Naive thymus-derived CD4-positive, alpha-beta T cell (primary cell): ENCODE data around the gene IFI6. TPM values are rescaled to one million over a fixed set of nuclear protein-coding genes. Genes with fewer than 3 reads are reported as not detected.

Experiments
- ATAC-seq: fragments of 150-1000 bp; cut with Tn5 transposase; 2 replicates; pipeline ENCODE4 v1.10.0; 2021; ENCODE audit warnings: mild to moderate bottlenecking, moderate library complexity
- CTCF ChIA-PET: fragments of 350-600 bp; sonication (Branson Sonifier 250); formaldehyde crosslinking; loops from one replicate; lab custom pipeline; 2021; ENCODE audit warnings: antibody characterized with exemption; lab: Charles Lee
- POLR2A ChIA-PET: fragments of 350-600 bp; sonication (Branson Sonifier 250); formaldehyde crosslinking; loops from one replicate; lab custom pipeline; 2021; ENCODE audit warnings: antibody characterized with exemption, inconsistent platforms; lab: Charles Lee
- DNase-seq, 9 donors: peaks; one replicate each; pipeline versions ENCODE4 v3.0.0 to v3.0.0-alpha.2; 2020 to 2022; ENCODE audit warnings: mixed read lengths in 1 of 9
- H3K27ac ChIP-seq: one replicate; pipeline ENCODE4 v1.7.0; 2013; ENCODE audit warnings: mild to moderate bottlenecking, low read depth, low read length, moderate library complexity
- H3K27me3 ChIP-seq, 2 donors: one replicate each; pipeline ENCODE4 v1.7.0; 2013; ENCODE audit warnings: low read length in 2 of 2, mild to moderate bottlenecking in 2 of 2, moderate library complexity in 2 of 2; ENCODE audit not compliant: control insufficient read depth in 2 of 2, insufficient read depth in 2 of 2
- H3K36me3 ChIP-seq, 3 experiments: 1 replicate in 2 of 3; 2 replicates in 1 of 3; pipeline ENCODE4 v1.7.0; 2013; ENCODE audit warnings: low read length in 3 of 3, mild to moderate bottlenecking in 3 of 3, moderate library complexity in 1 of 3; ENCODE audit not compliant: insufficient read depth in 3 of 3, control insufficient read depth in 2 of 3
- H3K4me1 ChIP-seq, 2 donors: one replicate each; pipeline ENCODE4 v1.7.0; 2013; ENCODE audit warnings: low read length in 2 of 2, mild to moderate bottlenecking in 2 of 2, moderate library complexity in 1 of 2; ENCODE audit not compliant: control insufficient read depth in 2 of 2, insufficient read depth in 2 of 2
- H3K4me3 ChIP-seq: 2 replicates; pipeline ENCODE4 v1.7.0; 2013; ENCODE audit warnings: mild to moderate bottlenecking, low read length
- H3K9me3 ChIP-seq, 3 experiments: 1 replicate in 2 of 3; 2 replicates in 1 of 3; pipeline ENCODE4 v1.7.0; 2013; ENCODE audit warnings: low read length in 3 of 3; ENCODE audit not compliant: control insufficient read depth in 2 of 3
- H3K27ac Mint-ChIP-seq, 9 donors: one replicate each; pipeline ENCODE4 v1.8.0; 2020 to 2022; ENCODE audit warnings: mixed read lengths in 9 of 9, mild to moderate bottlenecking in 8 of 9, moderate library complexity in 5 of 9, inconsistent platforms in 2 of 9
- H3K27me3 Mint-ChIP-seq, 5 donors: one replicate each; pipeline ENCODE4 v1.8.0; 2021 to 2022; ENCODE audit warnings: mixed read lengths in 5 of 5, mild to moderate bottlenecking in 1 of 5
- H3K36me3 Mint-ChIP-seq, 5 donors: one replicate each; pipeline ENCODE4 v1.8.0; 2020 to 2022; ENCODE audit warnings: mixed read lengths in 5 of 5, mild to moderate bottlenecking in 3 of 5, inconsistent platforms in 1 of 5
- H3K4me1 Mint-ChIP-seq, 7 donors: one replicate each; pipeline ENCODE4 v1.8.0; 2020 to 2022; ENCODE audit warnings: mixed read lengths in 7 of 7, mild to moderate bottlenecking in 3 of 7, inconsistent platforms in 1 of 7
- H3K4me3 Mint-ChIP-seq, 10 donors: one replicate each; pipeline ENCODE4 v1.8.0; 2020 to 2022; ENCODE audit warnings: mild to moderate bottlenecking in 10 of 10, mixed read lengths in 10 of 10, moderate library complexity in 6 of 10, inconsistent platforms in 2 of 10
- H3K9me3 Mint-ChIP-seq, 11 donors: one replicate each; pipeline ENCODE4 v1.8.0; 2020 to 2022; ENCODE audit warnings: mixed read lengths in 11 of 11, mild to moderate bottlenecking in 4 of 11, inconsistent platforms in 1 of 11, moderate library complexity in 1 of 11
- intact Hi-C, 2 donors: fragments of 100-400 bp; cut with micrococcal nuclease; formaldehyde crosslinking; loops; one replicate each; pipeline ENCODE4 v1.15.1; 2023
- polyA plus RNA-seq, 2 donors: library from polyadenylated mRNA; unstranded; fragments of 300-500 nt; fragmentation: Illumina TruSeq; gene quantifications; one replicate each; pipeline ENCODE4 v1.2.3, GENCODE V29; 2021
- total RNA-seq, 6 experiments: library from RNA in 5 of 6; stranded (reverse) in 5 of 6; gene quantifications; 1 replicate in 5 of 6; 2 replicates in 1 of 6; pipeline ENCODE4 v1.2.3 and lab custom pipeline; 2021 to 2026

The IFI6 gene
- total and polyA plus RNA-seq, 7 experiments from 2014 or later: 24.7 to 266 (median 35.9) TPM

DNA sequence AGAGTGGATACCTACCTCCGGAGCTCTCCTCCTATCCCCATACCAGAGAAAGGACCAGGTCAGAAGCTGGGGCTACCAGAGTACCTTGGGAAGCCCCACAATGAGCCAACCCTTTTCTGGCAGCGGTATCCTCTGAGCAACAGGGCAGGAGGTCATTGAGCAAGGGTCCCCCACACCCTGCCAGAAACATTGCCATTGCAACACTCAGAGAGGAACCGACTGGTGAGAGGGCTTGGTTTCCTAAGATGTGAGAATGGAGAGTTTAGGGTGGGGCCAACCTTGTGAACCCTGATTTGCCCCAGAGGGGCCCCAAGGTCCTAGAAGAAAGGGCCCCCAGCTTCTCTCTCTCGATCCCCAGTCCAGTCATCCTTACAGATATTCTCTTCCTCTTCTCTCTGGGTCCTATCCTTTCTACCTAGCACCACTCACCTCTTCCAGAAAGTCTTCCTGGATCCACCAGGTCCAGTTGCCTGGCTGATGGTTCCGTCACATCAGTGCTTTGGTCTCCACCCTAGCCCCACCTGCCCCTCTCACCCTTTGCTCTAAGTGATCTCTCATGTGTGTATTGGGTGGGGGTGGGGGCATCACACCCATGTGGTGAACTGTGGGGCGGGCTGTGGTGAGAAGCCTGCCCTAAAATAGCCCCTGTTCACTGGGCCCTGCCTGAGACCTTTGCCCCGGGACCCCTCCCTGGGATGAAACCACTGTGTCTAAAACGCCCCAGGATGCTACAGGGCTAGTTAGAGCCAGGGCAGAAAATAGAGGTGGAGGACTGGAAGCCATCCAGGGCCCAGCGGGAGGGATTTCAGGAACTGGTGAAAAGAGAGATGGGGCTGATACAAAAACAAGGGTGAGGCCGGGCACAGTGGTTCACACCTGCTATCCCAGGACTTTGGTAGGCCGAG lies 45.7 kb downstream of the IFI6 start:
- no peak overlapping the region for H3K4me3 Mint-ChIP-seq
- H3K36me3 ChIP-seq: no peaks in the 10 kb centered on the region
- no peaks in the 10 kb centered on the region for H3K27me3 ChIP-seq
- no peaks in the 10 kb centered on the region for H3K36me3 Mint-ChIP-seq
- peaks cover 43 to 55% of the 10 kb centered on the region in 2 donors for H3K4me1 ChIP-seq
- peak overlapping the region; percentile 11 for H3K4me3 ChIP-seq
- POLR2A ChIA-PET: no interaction called here
- intact Hi-C loops: no loop called here
- no peak overlapping the region for H3K27ac ChIP-seq
- no peak overlapping the region for H3K27ac Mint-ChIP-seq
- DNase-seq: no peak
- peak; percentile 65 for ATAC-seq
- CTCF ChIA-PET: interaction anchor here (1.4 kb wide), 1 partner anchor 36 kb away, joined by 7 read pairs; no protein-coding TSS in a partner anchor
- no peaks in the 10 kb centered on the region for H3K27me3 Mint-ChIP-seq
- no peaks in the 10 kb centered on the region for H3K9me3 Mint-ChIP-seq
- H3K9me3 ChIP-seq: no peaks in the 10 kb centered on the region
- H3K4me1 Mint-ChIP-seq: peaks cover 32 to 46% (median 39%) of the 10 kb centered on the region in 7 donors

DNA sequence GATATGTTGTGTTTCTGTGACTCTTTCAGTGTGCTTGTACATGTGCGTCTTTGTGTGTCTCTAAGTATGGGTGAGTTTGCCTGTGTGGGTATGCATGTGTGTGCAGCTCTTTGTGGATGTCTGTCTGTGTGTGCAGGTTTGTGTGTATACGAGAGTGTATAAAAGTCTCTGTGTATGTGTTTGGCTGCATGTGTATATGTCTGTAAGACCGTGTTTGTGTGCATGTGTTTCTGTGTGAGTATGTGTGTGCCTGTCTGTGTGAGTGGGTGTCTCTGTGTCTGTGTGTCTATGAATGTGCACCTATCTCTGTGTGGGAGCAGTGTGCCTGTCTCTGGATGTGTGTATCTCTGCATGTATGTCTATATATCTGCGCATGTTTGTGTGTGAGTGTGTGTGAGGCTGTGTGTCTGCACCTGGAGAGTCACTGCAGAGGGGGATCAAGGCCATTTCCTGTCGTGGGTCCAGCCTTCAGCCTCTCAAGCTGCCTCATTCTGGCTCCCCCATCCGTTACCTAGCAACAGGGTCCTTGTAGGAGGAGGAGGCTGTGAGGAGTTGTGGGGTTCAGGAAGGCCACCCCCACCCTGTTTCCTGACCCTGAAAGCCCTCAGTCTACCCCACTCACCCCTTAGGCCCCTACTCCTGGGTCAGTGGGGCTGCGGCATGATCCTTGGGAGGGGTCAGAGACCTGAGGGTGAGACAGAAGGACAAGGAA lies 47.4 kb downstream of the IFI6 start:
- intact Hi-C loops: no loop called here
- POLR2A ChIA-PET: interaction anchor here (1.2 to 1.5 kb wide), 2 partner anchors 8 to 16 kb away, joined by 4 read pairs; no protein-coding TSS in a partner anchor
- Histone ChIP-seq H3K27me3 (no peaks in the 10 kb centered on the region), H3K36me3 (no peaks in the 10 kb centered on the region), H3K27ac (no peak overlapping the region), H3K9me3 (no peaks in the 10 kb centered on the region), H3K4me1 (peaks cover 35 to 52% of the 10 kb centered on the region in 2 donors), H3K4me3 (peak overlapping the region; percentile 15)
- Mint-ChIP-seq H3K27me3 (peaks cover 0 to 2% (median 0%) of the 10 kb centered on the region in 5 donors), H3K27ac (no peak overlapping the region), H3K9me3 (no peaks in the 10 kb centered on the region), H3K4me1 (peaks cover 26 to 37% (median 29%) of the 10 kb centered on the region in 7 donors), H3K4me3 (no peak overlapping the region), H3K36me3 (no peaks in the 10 kb centered on the region)
- DNase-seq (no peak), ATAC-seq (no peak)
- CTCF ChIA-PET: interaction anchor here (1.4 kb wide), 1 partner anchor 38 kb away, joined by 7 read pairs; no protein-coding TSS in a partner anchor

DNA sequence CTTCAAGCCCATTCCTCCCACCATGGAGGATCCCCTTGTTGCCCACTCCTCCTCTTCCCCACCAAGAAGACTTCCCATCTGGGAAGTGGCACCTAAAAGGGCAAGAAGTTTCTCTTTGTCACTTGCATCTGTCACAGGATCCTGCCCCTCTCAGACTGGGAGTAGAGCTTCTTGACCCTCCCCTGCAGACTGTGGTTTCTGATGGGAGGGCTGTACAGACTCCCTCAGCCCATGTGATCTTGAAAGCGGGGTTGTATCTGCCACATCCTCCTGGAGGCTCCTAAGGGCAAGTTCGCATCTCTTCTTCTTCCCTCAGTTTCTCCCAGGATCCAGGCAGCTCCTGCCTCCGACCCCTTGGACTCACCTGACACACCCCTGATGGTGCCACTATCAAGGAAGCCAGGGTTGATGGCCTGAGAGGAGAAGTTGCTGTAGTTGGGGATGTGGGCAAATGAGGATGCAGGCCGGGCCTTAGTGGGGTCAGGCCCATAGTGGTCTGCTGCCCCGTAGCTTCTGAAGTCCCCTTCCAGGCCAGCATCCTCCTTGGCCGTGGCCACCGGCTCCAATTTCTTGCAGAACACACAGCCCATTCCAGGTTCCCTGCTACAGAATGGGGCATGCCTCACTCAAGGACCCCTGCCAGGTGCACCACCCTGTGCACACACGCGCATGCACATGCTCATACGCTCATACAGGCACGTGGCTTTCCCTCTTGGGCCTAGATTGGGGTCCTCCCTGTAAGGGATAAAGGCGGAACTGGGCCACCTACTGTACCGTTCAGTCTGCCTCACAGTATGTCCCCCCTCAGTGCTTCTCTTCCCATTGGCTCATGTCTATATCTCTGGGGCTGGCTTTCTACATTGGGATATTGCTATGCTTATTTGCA lies 48.4 kb downstream of the IFI6 start:
- no peak for ATAC-seq
- no peak for DNase-seq
- ChIA-PET CTCF (interaction anchor here (0.5 kb wide), 1 partner anchor 526 kb away, joined by 3 read pairs; no protein-coding TSS in a partner anchor), POLR2A (interaction anchor here (1.0 to 1.2 kb wide), 2 partner anchors 11 to 14 kb away, joined by 3 to 4 read pairs; partner anchors contain the start of gene FGR)
- no peaks in the 10 kb centered on the region for H3K27me3 ChIP-seq
- Mint-ChIP-seq H3K9me3 (no peaks in the 10 kb centered on the region), H3K4me1 (peaks cover 26 to 36% (median 30%) of the 10 kb centered on the region in 7 donors), H3K4me3 (peak overlapping the region in 7 of 10 donors; percentile 5 to 70 (median 29)), H3K27me3 (peaks cover 0 to 2% (median 0%) of the 10 kb centered on the region in 5 donors), H3K36me3 (peaks cover 0 to 1% (median 0%) of the 10 kb centered on the region in 5 donors), H3K27ac (peak overlapping the region in 5 of 9 donors; percentile 4 to 75 (median 29))
- H3K4me1 ChIP-seq: peaks cover 35 to 47% of the 10 kb centered on the region in 2 donors
- no peak overlapping the region for H3K4me3 ChIP-seq
- H3K9me3 ChIP-seq: no peaks in the 10 kb centered on the region
- no peak overlapping the region for H3K27ac ChIP-seq
- H3K36me3 ChIP-seq: no peaks in the 10 kb centered on the region
- intact Hi-C loops: no loop called here

DNA sequence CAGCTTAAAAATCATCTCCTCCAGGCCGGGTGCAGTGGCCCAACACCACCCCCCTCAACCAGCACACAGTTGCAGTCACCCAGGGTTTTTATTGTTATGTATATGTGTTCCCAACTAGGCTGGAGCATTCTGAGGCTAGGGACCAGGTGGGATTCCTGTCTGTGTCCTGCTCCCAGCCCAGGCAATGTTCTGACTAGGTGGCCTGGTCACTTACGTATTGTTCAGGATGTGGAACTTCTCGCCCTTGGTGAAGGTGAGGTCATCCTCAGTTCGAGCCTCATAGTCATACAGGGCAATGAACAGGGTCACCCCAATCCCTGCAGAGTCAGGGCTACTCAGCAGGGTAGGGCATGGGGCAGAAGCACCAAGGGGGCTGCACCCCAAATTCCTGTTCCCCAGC lies 49.2 kb downstream of the IFI6 start:
- no peak overlapping the region for H3K27ac Mint-ChIP-seq
- CTCF ChIA-PET: interaction anchor here (0.5 kb wide), 1 partner anchor 525 kb away, joined by 3 read pairs; no protein-coding TSS in a partner anchor

DNA sequence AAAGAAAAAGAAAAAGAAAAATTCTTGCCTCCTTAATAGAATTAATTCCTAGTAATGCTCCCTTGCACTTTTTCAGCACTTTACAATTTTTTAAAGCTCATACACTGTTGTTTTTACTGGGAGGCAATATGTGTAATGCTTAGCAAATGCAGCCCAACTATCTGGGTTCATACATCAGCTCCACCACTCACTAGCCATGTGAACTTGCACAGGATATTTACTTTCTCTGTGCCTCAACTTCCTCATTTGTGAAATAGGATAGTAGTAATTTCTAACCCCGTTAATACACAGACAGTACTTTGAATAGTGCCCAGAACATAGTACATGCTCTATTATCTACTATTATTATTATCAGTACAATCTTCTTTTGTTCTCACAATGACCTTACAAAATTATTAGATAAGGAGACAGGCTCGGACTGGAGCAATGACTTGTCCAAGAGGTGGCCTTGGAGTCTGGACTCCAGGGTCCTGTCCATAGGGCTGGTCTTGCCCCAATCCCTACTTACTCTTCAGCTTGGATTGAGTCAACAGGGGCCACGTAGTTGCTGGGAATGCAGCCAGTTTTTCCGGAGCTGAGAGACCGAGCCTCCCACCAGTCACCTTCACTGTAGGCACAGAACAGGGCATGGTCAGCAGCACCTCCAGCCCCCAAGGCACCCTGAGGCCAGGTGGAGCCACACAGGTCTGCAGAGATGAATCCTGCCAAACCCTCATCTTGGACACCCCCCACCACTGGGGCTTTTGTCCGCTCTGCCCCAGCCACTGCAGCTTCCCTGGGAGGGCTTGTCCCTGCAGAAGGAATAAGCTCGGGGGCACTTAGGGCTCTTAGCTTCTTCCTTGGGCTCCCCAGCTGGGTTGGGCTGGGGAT lies 50.7 kb downstream of the IFI6 start:
- no peaks in the 10 kb centered on the region for H3K9me3 ChIP-seq
- intact Hi-C loops: no loop called here
- no peaks in the 10 kb centered on the region for H3K36me3 ChIP-seq
- POLR2A ChIA-PET: interaction anchor here (1.0 to 18.4 kb wide), 3 partner anchors 8 to 44 kb away, joined by 3 to 338 read pairs (median 5); partner anchors contain the start of gene IFI6
- Mint-ChIP-seq H3K9me3 (no peaks in the 10 kb centered on the region), H3K4me1 (peaks cover 38 to 48% (median 45%) of the 10 kb centered on the region in 7 donors), H3K27ac (peak overlapping the region in 3 of 9 donors; percentile 19 to 51 (median 33)), H3K36me3 (peaks cover 0 to 2% (median 0%) of the 10 kb centered on the region in 5 donors), H3K27me3 (peaks cover 0 to 2% (median 0%) of the 10 kb centered on the region in 5 donors), H3K4me3 (no peak overlapping the region)
- no peak overlapping the region for H3K27ac ChIP-seq
- peaks cover 54 to 58% of the 10 kb centered on the region in 2 donors for H3K4me1 ChIP-seq
- ATAC-seq: no peak
- CTCF ChIA-PET: interaction anchor here (18.3 kb wide), 1 partner anchor 45 kb away, joined by 378 read pairs; the partner anchor contains the start of gene IFI6
- no peak overlapping the region for H3K4me3 ChIP-seq
- no peak for DNase-seq
- no peaks in the 10 kb centered on the region for H3K27me3 ChIP-seq

More for the DNA sequence above, 49.2 kb downstream of the IFI6 start:
- H3K36me3 ChIP-seq: no peaks in the 10 kb centered on the region
- Mint-ChIP-seq H3K9me3 (no peaks in the 10 kb centered on the region), H3K27me3 (peaks cover 0 to 2% (median 0%) of the 10 kb centered on the region in 5 donors), H3K4me3 (peak overlapping the region in 2 of 10 donors; percentile 29 to 70), H3K36me3 (peaks cover 0 to 2% (median 0%) of the 10 kb centered on the region in 5 donors), H3K4me1 (peaks cover 32 to 40% (median 33%) of the 10 kb centered on the region in 7 donors)
- DNase-seq (no peak), ATAC-seq (no peak)
- H3K27me3 ChIP-seq: no peaks in the 10 kb centered on the region
- H3K4me3 ChIP-seq: no peak overlapping the region
- no peaks in the 10 kb centered on the region for H3K9me3 ChIP-seq
- POLR2A ChIA-PET: interaction anchor here (1.0 kb wide), 1 partner anchor 12 kb away, joined by 3 read pairs; the partner anchor contains the start of gene FGR
- H3K27ac ChIP-seq: no peak overlapping the region
- intact Hi-C loops: no loop called here
- H3K4me1 ChIP-seq: peaks cover 38 to 53% of the 10 kb centered on the region in 2 donors
